DND-41 (cell line): Measurements from ENCODE around the gene TFF3.

ENCODE experiments used
- EZH2 ChIP-seq: IDR thresholded peaks from 3 replicates; pipeline ENCODE4 v1.6.1; 2012; ENCODE audit warnings: borderline replicate concordance, low read depth, mild to moderate bottlenecking, moderate library complexity, low read length, inconsistent platforms; ENCODE audit not compliant: severe bottlenecking
- TF ChIP-seq, protein P1 (sequence below): IDR thresholded peaks from 2 replicates; pipeline ENCODE4 v1.5.1; 2012; ENCODE audit warnings: borderline replicate concordance, low read length, moderate library complexity, mild to moderate bottlenecking; ENCODE audit not compliant: poor library complexity, severe bottlenecking; ENCODE audit errors: extremely low read depth

DNA sequence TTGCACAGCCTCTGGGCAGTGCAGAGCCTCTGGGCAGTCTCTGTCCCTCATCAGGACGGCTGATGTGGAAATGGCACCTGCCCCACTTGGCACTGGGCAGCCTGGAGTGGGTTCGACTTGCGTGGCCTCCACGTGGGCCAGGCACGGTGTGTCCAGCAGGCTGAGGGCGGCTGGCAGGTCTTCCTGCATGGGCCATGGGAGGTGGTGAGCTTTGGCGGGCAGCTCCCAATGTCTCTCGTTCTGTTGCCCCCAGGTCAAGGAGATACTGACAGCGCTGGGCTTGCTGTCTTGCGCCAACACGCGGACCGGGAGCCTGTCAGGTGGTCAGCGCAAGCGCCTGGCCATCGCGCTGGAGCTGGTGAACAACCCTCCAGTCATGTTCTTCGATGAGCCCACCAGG lies 33.2 kb downstream of the TFF3 start:
- TF ChIP-seq, protein P1, sequence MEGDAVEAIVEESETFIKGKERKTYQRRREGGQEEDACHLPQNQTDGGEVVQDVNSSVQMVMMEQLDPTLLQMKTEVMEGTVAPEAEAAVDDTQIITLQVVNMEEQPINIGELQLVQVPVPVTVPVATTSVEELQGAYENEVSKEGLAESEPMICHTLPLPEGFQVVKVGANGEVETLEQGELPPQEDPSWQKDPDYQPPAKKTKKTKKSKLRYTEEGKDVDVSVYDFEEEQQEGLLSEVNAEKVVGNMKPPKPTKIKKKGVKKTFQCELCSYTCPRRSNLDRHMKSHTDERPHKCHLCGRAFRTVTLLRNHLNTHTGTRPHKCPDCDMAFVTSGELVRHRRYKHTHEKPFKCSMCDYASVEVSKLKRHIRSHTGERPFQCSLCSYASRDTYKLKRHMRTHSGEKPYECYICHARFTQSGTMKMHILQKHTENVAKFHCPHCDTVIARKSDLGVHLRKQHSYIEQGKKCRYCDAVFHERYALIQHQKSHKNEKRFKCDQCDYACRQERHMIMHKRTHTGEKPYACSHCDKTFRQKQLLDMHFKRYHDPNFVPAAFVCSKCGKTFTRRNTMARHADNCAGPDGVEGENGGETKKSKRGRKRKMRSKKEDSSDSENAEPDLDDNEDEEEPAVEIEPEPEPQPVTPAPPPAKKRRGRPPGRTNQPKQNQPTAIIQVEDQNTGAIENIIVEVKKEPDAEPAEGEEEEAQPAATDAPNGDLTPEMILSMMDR: no peak
- TF ChIP-seq EZH2: no peak
